Naive thymus-derived CD4-positive, alpha-beta T cell (primary cell): ENCODE results near the gene IFNGR1. TPM values are rescaled to one million over a fixed set of nuclear protein-coding genes. Genes with fewer than 3 reads are reported as not detected.

Experiments
- ATAC-seq: fragments of 150-1000 bp; cut with Tn5 transposase; 2 replicates; pipeline ENCODE4 v1.10.0; 2021; ENCODE audit warnings: mild to moderate bottlenecking, moderate library complexity
- CTCF ChIA-PET: fragments of 350-600 bp; sonication (Branson Sonifier 250); formaldehyde crosslinking; loops from one replicate; lab custom pipeline; 2021; ENCODE audit warnings: antibody characterized with exemption; lab: Charles Lee
- POLR2A ChIA-PET: fragments of 350-600 bp; sonication (Branson Sonifier 250); formaldehyde crosslinking; loops from one replicate; lab custom pipeline; 2021; ENCODE audit warnings: antibody characterized with exemption, inconsistent platforms; lab: Charles Lee
- DNase-seq, 9 donors: peaks; one replicate each; pipeline versions ENCODE4 v3.0.0 to v3.0.0-alpha.2; 2020 to 2022; ENCODE audit warnings: mixed read lengths in 1 of 9
- H3K27ac ChIP-seq: one replicate; pipeline ENCODE4 v1.7.0; 2013; ENCODE audit warnings: mild to moderate bottlenecking, low read depth, low read length, moderate library complexity
- H3K27me3 ChIP-seq, 2 donors: one replicate each; pipeline ENCODE4 v1.7.0; 2013; ENCODE audit warnings: low read length in 2 of 2, mild to moderate bottlenecking in 2 of 2, moderate library complexity in 2 of 2; ENCODE audit not compliant: control insufficient read depth in 2 of 2, insufficient read depth in 2 of 2
- H3K36me3 ChIP-seq, 3 experiments: 1 replicate in 2 of 3; 2 replicates in 1 of 3; pipeline ENCODE4 v1.7.0; 2013; ENCODE audit warnings: low read length in 3 of 3, mild to moderate bottlenecking in 3 of 3, moderate library complexity in 1 of 3; ENCODE audit not compliant: insufficient read depth in 3 of 3, control insufficient read depth in 2 of 3
- H3K4me1 ChIP-seq, 2 donors: one replicate each; pipeline ENCODE4 v1.7.0; 2013; ENCODE audit warnings: low read length in 2 of 2, mild to moderate bottlenecking in 2 of 2, moderate library complexity in 1 of 2; ENCODE audit not compliant: control insufficient read depth in 2 of 2, insufficient read depth in 2 of 2
- H3K4me3 ChIP-seq: 2 replicates; pipeline ENCODE4 v1.7.0; 2013; ENCODE audit warnings: mild to moderate bottlenecking, low read length
- H3K9me3 ChIP-seq, 3 experiments: 1 replicate in 2 of 3; 2 replicates in 1 of 3; pipeline ENCODE4 v1.7.0; 2013; ENCODE audit warnings: low read length in 3 of 3; ENCODE audit not compliant: control insufficient read depth in 2 of 3
- H3K27ac Mint-ChIP-seq, 9 donors: one replicate each; pipeline ENCODE4 v1.8.0; 2020 to 2022; ENCODE audit warnings: mixed read lengths in 9 of 9, mild to moderate bottlenecking in 8 of 9, moderate library complexity in 5 of 9, inconsistent platforms in 2 of 9
- H3K27me3 Mint-ChIP-seq, 5 donors: one replicate each; pipeline ENCODE4 v1.8.0; 2021 to 2022; ENCODE audit warnings: mixed read lengths in 5 of 5, mild to moderate bottlenecking in 1 of 5
- H3K36me3 Mint-ChIP-seq, 5 donors: one replicate each; pipeline ENCODE4 v1.8.0; 2020 to 2022; ENCODE audit warnings: mixed read lengths in 5 of 5, mild to moderate bottlenecking in 3 of 5, inconsistent platforms in 1 of 5
- H3K4me1 Mint-ChIP-seq, 7 donors: one replicate each; pipeline ENCODE4 v1.8.0; 2020 to 2022; ENCODE audit warnings: mixed read lengths in 7 of 7, mild to moderate bottlenecking in 3 of 7, inconsistent platforms in 1 of 7
- H3K4me3 Mint-ChIP-seq, 10 donors: one replicate each; pipeline ENCODE4 v1.8.0; 2020 to 2022; ENCODE audit warnings: mild to moderate bottlenecking in 10 of 10, mixed read lengths in 10 of 10, moderate library complexity in 6 of 10, inconsistent platforms in 2 of 10
- H3K9me3 Mint-ChIP-seq, 11 donors: one replicate each; pipeline ENCODE4 v1.8.0; 2020 to 2022; ENCODE audit warnings: mixed read lengths in 11 of 11, mild to moderate bottlenecking in 4 of 11, inconsistent platforms in 1 of 11, moderate library complexity in 1 of 11
- intact Hi-C, 2 donors: fragments of 100-400 bp; cut with micrococcal nuclease; formaldehyde crosslinking; loops; one replicate each; pipeline ENCODE4 v1.15.1; 2023
- polyA plus RNA-seq, 2 donors: library from polyadenylated mRNA; unstranded; fragments of 300-500 nt; fragmentation: Illumina TruSeq; gene quantifications; one replicate each; pipeline ENCODE4 v1.2.3, GENCODE V29; 2021
- total RNA-seq, 6 experiments: library from RNA in 5 of 6; stranded (reverse) in 5 of 6; gene quantifications; 1 replicate in 5 of 6; 2 replicates in 1 of 6; pipeline ENCODE4 v1.2.3 and lab custom pipeline; 2021 to 2026

Gene IFNGR1
- total and polyA plus RNA-seq, 7 experiments from 2014 or later, result 27.9 to 90.7 (median 31.3) TPM

GRCh38 chr6:137192821-137193220 is 26.4 kb downstream of the IFNGR1 start:
- DNase-seq (no peak), ATAC-seq (no peak)
- Histone ChIP-seq H3K36me3 (peaks cover 0 to 3% (median 2%) of the 10 kb centered on the region in 3 experiments), H3K4me3 (no peak overlapping the region), H3K27me3 (no peaks in the 10 kb centered on the region), H3K27ac (no peak overlapping the region), H3K4me1 (peaks cover 0 to 16% of the 10 kb centered on the region in 2 donors), H3K9me3 (no peaks in the 10 kb centered on the region)
- Mint-ChIP-seq H3K27me3 (no peaks in the 10 kb centered on the region), H3K9me3 (peaks cover 0 to 17% (median 5%) of the 10 kb centered on the region in 11 donors), H3K4me3 (no peak overlapping the region), H3K36me3 (peaks cover under 1 to 15% (median 2%) of the 10 kb centered on the region in 5 donors), H3K4me1 (peaks cover 0 to 14% (median 0%) of the 10 kb centered on the region in 7 donors), H3K27ac (no peak overlapping the region)
- intact Hi-C loops, result no loop called here
- CTCF ChIA-PET, result no interaction called here
- POLR2A ChIA-PET, result no interaction called here

GRCh38 chr6:137191670-137192069 is 27.5 kb downstream of the IFNGR1 start:
- ATAC-seq (no peak), DNase-seq (no peak)
- Histone ChIP-seq H3K4me1 (peaks cover 0 to 10% of the 10 kb centered on the region in 2 donors), H3K36me3 (no peaks in the 10 kb centered on the region), H3K4me3 (no peak overlapping the region), H3K27me3 (no peaks in the 10 kb centered on the region), H3K9me3 (no peaks in the 10 kb centered on the region), H3K27ac (no peak overlapping the region)
- POLR2A ChIA-PET, result no interaction called here
- Mint-ChIP-seq H3K4me3 (no peak overlapping the region), H3K27me3 (peaks cover 0 to 2% (median 0%) of the 10 kb centered on the region in 5 donors), H3K36me3 (peaks cover 0 to 11% (median 0%) of the 10 kb centered on the region in 5 donors), H3K4me1 (peaks cover 0 to 10% (median 0%) of the 10 kb centered on the region in 7 donors), H3K9me3 (peaks cover 0 to 27% (median 9%) of the 10 kb centered on the region in 11 donors), H3K27ac (no peak overlapping the region)
- CTCF ChIA-PET, result no interaction called here
- intact Hi-C loops, result no loop called here

GRCh38 chr6:137191236-137191635 is 27.9 kb downstream of the IFNGR1 start:
- H3K9me3 ChIP-seq, result no peaks in the 10 kb centered on the region
- intact Hi-C loops, result no loop called here
- ChIA-PET CTCF (interaction anchor here (0.5 kb wide), 1 partner anchor 74 kb away, joined by 5 read pairs; no protein-coding TSS in a partner anchor), POLR2A (no interaction called here)
- H3K27me3 ChIP-seq, result no peaks in the 10 kb centered on the region
- H3K4me3 ChIP-seq, result no peak overlapping the region
- Mint-ChIP-seq H3K36me3 (peaks cover 0 to 11% (median 0%) of the 10 kb centered on the region in 5 donors), H3K27ac (no peak overlapping the region), H3K4me3 (no peak overlapping the region), H3K4me1 (peaks cover 0 to 7% (median 0%) of the 10 kb centered on the region in 7 donors), H3K9me3 (peaks cover 0 to 30% (median 11%) of the 10 kb centered on the region in 11 donors), H3K27me3 (peaks cover 0 to 5% (median 0%) of the 10 kb centered on the region in 5 donors)
- H3K36me3 ChIP-seq, result no peaks in the 10 kb centered on the region
- DNase-seq (no peak), ATAC-seq (no peak)
- peaks cover 0 to 6% of the 10 kb centered on the region in 2 donors for H3K4me1 ChIP-seq
- no peak overlapping the region for H3K27ac ChIP-seq

GRCh38 chr6:137190583-137191094 is 28.5 kb downstream of the IFNGR1 start:
- ATAC-seq, result no peak
- intact Hi-C loops, result no loop called here
- Mint-ChIP-seq H3K27me3 (peaks cover 0 to 5% (median 0%) of the 10 kb centered on the region in 5 donors), H3K4me3 (no peak overlapping the region), H3K36me3 (peaks cover 0 to 10% (median 0%) of the 10 kb centered on the region in 5 donors), H3K27ac (no peak overlapping the region), H3K9me3 (peaks cover 0 to 35% (median 13%) of the 10 kb centered on the region in 11 donors), H3K4me1 (peaks cover 0 to under 1% (median 0%) of the 10 kb centered on the region in 7 donors)
- no peak overlapping the region for H3K27ac ChIP-seq
- no peaks in the 10 kb centered on the region for H3K36me3 ChIP-seq
- peaks cover 0 to 3% (median 0%) of the 10 kb centered on the region in 3 experiments for H3K9me3 ChIP-seq
- DNase-seq, result no peak
- H3K4me3 ChIP-seq, result no peak overlapping the region
- ChIA-PET POLR2A (no interaction called here), CTCF (interaction anchor here (0.5 kb wide), 1 partner anchor 74 kb away, joined by 5 read pairs; no protein-coding TSS in a partner anchor)
- no peaks in the 10 kb centered on the region for H3K27me3 ChIP-seq
- H3K4me1 ChIP-seq, result no peaks in the 10 kb centered on the region

- no peak overlapping the region for H3K4me3 Mint-ChIP-seq
- H3K36me3 Mint-ChIP-seq, result peaks cover 0 to 8% (median 0%) of the 10 kb centered on the region in 5 donors
- H3K27me3 Mint-ChIP-seq, result peaks cover 0 to 5% (median 0%) of the 10 kb centered on the region in 5 donors
- no peak overlapping the region for H3K4me3 ChIP-seq
- CTCF ChIA-PET, result no interaction called here
- no peaks in the 10 kb centered on the region for H3K27me3 ChIP-seq
- H3K27ac Mint-ChIP-seq, result no peak overlapping the region
- intact Hi-C loops, result no loop called here
- H3K4me1 ChIP-seq, result no peaks in the 10 kb centered on the region
- POLR2A ChIA-PET, result no interaction called here
- DNase-seq (no peak), ATAC-seq (no peak)
- H3K9me3 ChIP-seq, result peaks cover 0 to 14% (median 0%) of the 10 kb centered on the region in 3 experiments
- no peak overlapping the region for H3K27ac ChIP-seq
- peaks cover 0 to 53% (median 19%) of the 10 kb centered on the region in 11 donors for H3K9me3 Mint-ChIP-seq
- no peaks in the 10 kb centered on the region for H3K36me3 ChIP-seq
- H3K4me1 Mint-ChIP-seq, result no peaks in the 10 kb centered on the region
Observed at GRCh38 chr6:137188855-137189254, 30.3 kb downstream of the IFNGR1 start.

- ChIA-PET CTCF (no interaction called here), POLR2A (no interaction called here)
- Mint-ChIP-seq H3K27ac (no peak overlapping the region), H3K4me1 (no peaks in the 10 kb centered on the region), H3K27me3 (peaks cover 0 to 5% (median 2%) of the 10 kb centered on the region in 5 donors), H3K4me3 (no peak overlapping the region), H3K36me3 (peaks cover 0 to 15% (median 4%) of the 10 kb centered on the region in 5 donors), H3K9me3 (peaks cover 3 to 84% (median 32%) of the 10 kb centered on the region in 11 donors)
- H3K36me3 ChIP-seq, result no peaks in the 10 kb centered on the region
- no peak overlapping the region for H3K27ac ChIP-seq
- no peak for ATAC-seq
- DNase-seq, result no peak
- intact Hi-C loops, result no loop called here
- H3K4me3 ChIP-seq, result no peak overlapping the region
- H3K4me1 ChIP-seq, result no peaks in the 10 kb centered on the region
- H3K9me3 ChIP-seq, result peaks cover 0 to 37% (median 0%) of the 10 kb centered on the region in 3 experiments
- H3K27me3 ChIP-seq, result no peaks in the 10 kb centered on the region
Observed at GRCh38 chr6:137185290-137185689, 33.9 kb downstream of the IFNGR1 start.
